ENCODE data around the gene IL20RB.
"Not testable (repeated sequence)": the region's sequence is repeated elsewhere in the genome, so short reads cannot be mapped to it uniquely, and the experiment has no call there.

The IL20RB gene

DNA sequence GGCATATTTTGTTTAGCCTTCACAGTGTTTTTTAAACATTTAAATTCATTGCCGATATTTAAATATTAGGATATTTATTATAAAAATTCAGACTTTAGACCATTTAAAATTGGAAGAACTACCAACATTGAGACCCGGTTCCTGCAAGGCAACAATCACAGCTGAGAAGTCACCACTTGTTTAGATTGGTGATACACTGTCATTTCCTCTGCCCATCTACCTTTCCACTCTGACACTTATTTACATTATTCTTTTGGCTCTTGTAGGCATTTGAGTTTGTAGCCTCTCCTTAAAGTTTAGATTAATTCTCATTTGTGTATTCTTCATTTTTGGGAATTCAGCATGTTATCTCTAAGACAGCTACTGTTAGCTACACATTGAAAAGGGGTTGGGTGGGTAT, 10.3 kb upstream of the IL20RB start:
- no peak for DNase-seq

DNA sequence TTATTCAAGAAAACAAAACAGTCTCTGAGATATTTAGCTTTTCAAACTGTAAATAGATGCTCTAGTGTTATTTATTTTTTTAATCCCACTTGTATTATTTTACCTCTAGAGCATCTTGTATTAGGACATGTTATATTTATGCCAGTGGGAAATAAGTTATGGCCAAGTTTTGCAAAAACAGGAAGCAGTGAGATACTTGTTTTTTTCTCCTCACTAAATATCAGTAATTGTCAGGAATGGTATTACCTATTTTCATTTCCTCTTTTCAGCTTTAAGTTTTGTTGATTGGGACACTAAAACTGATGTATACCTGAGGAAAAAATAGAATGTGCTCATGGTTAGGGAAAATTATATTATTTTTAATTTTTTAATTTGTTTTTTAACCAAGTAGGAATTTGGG, 8.6 kb upstream of the IL20RB start:
- no peak for DNase-seq

DNA sequence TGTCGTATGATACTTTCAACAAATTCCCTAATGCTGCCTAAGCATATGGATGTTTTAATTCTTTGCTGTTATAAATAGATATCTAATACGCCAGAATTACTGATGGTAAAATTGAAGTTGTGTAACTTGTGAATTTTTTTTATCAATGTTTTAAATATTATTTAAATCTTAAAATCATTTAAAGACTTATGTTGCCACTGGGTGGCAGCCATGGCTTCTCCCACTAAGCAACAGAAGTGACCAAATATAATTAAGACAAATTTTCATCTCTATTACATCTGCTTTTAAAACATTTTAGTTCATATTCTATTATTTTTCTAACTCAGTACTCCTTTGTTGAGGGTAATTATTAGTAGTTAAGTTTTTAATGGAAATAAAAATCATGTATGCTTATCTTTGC, 8.1 kb upstream of the IL20RB start:
- no peak for DNase-seq

DNA sequence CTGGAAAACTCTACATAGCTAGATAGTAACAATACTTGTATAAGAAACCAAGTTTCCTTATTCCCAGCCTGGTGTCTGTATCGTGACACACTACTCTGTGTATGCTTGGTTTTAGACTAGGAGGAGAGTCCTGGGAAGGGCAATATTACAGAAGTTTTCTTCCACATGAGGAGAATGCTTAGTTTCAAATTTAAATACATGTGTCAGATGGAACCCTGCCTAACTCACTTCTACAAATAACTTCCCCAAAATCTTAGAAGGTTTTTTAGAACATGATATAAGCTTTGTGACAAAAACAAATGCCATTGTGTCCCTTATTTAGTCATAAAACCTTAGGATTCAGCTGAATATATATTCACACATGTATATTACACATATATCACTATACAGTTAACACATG, 7.2 kb upstream of the IL20RB start:
- no peak for DNase-seq

DNA sequence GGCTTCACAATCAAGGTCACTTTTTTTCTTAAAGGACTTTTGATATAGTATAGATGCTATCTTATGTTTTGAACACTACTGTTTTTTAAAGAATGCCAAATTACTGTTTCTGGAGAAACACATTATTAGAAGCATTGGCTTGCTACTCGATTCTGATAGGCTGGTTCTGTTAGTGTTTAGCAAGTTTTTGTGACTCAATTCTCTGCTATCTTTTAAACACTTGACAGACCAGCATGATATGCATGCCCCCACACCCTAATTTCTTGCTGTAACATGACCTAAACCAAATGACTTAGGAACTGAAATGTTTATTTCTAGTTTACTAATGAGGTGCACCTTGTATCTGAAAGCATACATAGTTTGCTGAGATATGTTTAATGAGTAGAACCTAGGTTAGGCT, 5.5 kb upstream of the IL20RB start:
- no peak for DNase-seq

DNA sequence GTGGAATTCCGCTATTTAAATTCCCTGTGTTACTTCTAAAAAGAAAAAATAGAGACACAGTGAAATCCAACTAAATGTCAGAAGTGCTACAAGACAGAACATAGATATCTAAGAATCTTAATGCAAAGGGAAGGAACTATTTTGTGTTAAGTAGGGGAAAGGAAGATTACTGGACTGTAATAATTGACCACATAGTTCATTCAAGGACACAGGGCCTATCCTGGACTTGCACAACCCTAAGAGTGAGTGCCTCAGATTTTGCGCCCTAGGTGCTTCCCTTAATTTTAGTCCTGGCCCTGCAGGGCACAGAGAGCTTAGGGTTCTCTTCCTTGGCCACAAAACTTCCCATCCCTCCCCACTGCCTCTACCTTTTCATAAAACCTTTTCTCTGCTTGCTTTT, 3.5 kb upstream of the IL20RB start:
- no peak for DNase-seq

DNA sequence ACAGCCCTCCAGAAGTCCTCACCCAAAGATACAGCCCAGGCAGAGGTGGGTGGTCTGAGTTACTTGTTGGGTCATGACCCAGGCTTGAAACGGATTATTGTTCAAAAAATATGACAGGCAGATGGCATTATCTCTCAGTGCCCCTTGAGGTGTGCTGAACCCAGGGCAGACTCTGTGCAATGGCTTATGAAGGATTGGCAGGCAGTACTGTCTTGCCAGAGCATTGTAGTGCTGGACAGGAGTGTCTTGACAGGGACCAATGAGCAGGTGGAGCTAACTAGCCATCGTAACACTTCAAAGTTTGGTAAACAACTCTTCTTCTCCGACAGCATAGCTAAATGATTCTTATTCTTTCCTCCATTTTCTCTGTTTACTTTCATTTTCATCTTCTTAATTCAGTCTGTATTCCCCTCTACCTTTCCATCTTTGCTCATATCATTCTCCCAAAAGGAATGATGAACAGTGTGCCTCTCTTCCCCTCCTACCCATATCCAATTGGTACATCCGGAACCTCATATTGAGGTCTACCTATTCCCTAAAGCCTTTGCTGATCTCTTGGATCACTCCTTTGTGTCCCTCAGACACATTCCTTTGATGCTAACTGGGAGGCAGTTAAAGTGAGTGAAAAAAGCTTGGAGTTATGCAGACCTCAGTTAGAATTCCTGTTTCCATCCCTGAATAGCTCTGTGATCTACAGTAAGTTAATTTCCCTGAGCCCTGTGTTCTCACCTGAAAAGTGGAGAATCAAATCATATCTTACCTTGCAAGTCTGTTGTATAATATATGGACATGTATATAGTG, 2.6 kb upstream of the IL20RB start:
- no peak for DNase-seq

DNA sequence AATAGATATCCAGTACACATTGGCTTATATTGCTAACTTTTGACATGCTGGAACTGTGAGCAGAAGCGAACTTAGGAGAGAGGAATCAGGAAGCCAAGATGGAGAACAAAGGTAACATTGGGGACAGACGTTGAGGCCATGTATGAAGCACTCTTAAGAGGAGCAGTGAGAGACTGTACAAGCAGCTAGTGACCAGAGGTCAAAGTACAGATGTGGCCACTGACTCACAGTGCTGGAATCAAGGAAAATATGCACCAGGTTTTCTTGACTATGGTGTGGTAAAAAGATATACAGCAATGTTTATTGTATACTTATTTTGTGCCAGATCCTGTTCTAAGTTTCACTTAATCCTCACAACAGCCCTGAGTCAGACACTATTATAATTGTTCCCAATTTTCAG, 2.0 kb upstream of the IL20RB start:
- no peak for DNase-seq

DNA sequence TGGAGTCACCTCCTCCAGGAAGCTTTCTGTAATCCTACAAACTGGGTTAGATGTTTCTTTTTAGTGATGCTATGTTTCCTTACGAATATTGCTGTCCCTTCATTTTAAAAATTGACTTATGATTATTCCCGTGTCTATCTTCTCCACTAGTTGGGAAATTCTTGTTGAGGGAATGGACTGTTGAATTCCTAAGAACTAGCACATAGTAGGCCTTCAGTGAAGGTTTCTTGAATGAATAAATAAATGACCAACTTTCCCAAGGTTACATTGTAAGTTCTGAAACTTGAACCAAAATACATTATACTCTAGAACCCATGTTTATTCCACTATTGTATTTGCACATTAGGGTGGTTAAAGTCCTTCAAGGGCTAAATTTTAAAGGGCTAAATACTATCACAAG, 812 bp upstream of the IL20RB start:
- no peak for DNase-seq

DNA sequence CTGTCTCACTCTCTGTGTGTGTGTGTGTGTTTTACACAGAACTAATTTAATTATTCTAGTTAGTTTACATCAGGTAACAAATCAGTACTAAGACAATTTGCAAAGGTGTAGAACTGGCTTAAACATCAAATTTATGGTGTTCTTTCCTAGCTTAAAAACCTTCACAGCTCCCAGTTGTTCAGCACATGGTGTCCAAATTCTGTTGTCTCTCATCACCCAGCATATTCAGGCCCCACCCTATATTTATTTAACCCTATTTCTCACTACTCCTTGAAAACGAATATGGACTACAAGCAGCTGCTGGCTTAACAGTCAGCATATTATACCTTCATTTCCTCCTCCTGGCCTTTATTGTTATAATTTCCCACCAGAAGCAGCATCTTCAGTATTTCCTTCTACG, 1.2 kb downstream of the IL20RB start:
- no peak for DNase-seq

DNA sequence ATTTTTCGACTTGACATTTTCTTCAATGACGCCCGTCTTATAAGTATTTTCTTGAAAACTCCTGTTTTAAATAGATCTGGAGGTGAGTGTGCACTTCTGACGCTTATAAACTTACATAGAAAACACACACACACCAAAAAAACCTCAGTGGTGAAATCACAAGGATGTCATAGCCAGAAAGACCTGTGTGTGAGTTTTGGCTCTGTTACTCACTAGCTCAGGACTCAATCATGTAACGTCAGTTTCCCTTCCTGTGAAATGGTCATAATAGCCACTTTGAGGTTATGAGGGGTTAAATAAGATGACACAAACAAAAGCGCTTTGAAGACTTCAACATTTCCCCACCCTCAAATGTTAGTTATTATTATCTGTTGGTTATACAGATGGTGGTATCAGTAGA, 1.8 kb downstream of the IL20RB start:
- no peak for DNase-seq

DNA sequence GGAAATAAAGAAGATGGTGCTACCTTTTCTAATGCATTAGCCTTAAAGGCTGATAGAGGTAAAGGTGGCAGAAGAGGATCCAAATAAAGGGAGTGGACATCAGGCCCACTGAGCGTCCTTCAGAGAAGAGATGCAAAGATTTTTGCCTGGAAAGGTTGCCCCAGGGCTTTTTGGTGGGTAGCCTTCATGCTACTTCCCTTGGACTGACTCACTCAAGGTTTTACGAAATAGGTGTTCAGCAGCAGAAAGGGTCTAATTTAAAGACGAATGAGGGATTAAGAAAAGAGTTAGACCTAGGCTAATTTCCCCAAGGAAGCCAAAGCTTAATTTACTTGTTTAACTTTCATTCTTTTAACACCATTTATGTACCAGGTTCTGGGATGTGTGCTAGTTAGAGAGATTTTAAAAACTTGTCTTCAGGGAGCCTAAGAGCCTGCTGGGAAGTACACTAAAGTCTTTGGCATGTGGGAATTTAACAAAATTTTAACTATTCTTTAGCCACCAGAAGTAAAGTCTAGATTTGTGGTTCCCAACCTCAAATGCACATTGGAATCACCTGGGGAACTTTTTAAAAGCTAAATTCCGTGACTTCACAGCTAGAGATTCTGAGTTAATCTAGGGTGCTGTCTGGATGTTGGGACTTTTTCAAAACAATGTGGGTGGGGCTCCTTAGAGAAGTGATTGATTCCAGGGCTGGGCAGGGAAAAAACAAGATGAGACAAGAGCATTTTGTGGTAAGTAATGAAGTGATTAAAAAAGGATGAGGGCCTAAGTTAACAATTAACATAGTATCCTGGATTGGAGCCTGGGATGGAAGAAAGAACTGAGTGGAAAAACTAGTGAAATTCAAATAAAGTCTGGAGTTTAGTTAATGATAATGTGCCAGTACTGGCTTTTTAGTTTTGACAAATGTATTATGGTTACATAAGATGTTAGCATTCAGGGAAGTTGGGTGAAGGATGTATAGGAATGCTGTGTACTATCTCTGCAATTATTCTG, 3.4 kb downstream of the IL20RB start:
- DNase-seq: no peak

DNA sequence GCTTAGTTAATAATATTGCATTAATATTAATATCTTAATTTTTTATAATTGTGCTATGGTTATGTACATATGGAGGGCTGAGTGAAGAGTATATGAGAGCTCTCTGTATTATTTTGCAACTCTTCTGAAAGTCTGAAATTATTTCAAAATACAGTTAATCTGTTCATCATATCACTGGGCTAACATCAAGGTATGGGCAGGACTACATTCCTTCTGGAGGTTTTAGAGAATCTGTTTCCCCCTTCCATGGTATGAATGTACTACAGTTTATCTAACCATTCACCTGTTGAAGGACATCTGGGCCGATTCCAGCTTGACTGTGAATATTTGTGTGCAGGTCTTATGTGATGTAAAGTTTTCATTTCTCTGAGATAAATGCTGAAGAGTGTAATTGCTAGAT, 5.1 kb downstream of the IL20RB start:
- no peak for DNase-seq

DNA sequence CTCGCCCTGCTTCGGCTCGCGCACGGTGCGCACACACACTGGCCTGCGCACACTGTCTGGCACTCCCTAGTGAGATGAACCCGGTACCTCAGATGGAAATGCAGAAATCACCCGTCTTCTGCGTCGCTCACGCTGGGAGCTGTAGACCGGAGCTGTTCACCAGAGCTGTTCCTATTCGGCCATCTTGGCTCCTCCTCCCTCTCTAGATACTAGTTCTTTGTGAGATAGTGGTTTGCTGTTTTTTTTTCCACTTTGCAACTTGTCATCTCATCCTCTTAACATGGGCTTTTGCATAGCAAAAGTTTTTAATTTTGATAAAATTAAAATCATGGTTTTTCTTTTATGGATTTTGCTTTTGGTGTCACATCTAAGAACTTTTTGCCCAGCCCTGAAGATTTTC, 11.8 kb downstream of the IL20RB start:
- DNase-seq: not testable (repeated sequence)

DNA sequence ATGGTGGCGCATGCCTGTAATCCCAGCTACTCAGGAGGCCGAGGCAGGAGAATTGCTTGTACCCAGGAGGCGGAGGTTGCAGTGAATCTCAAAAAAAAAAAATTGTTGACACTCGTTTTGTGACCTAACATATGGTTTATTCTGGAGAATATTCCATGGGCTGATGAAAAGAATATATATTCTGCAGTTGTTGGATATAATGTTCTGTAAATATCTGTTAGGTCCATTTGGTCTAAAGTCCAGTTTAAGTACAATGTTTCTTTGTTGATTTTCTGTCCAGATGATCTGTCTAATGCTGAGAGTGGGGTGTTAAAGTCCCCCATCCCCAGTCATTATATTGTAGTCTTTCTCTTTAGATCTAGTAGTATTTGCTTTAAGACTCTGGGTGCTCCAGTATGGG, 15.6 kb downstream of the IL20RB start:
- DNase-seq: no peak

DNA sequence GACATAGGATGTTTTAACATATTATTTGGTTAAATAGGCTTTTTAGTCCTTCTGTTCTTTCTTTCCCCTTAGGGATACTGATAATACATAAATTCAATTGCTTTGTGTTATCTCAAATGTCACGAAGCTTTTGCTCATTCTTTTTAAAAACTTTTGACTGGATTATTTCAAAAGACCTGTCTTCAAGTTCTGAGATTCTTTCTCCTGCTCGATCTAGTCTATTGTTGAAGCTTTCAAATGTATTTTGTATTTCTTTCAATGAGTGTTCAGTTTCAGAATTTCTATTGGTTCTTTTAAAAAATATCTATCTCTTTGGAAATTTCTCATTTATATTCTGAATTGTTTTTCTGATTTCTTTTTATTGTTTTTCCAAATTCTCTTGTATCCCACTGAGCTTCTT, 16.9 kb downstream of the IL20RB start:
- no peak for DNase-seq

DNA sequence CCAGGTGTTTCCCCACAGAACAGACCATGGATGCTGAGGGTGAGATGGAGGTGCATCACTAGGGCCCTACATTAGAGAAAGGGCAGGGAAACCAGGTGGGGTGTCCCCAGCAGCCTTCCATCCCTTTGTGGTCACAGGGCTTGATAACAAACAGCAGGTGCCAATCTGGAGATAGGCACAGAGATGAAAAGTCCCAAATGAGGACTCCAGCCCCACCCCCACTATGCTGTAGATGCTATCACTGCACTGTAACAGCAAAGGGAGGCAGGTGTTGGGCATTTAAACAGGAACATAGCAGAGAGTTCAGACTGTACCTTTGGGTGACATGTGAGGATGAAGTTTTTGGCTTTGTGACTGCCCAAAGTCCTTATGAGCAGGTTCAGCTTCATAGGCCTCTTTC, 21.4 kb downstream of the IL20RB start:
- no peak for DNase-seq

DNA sequence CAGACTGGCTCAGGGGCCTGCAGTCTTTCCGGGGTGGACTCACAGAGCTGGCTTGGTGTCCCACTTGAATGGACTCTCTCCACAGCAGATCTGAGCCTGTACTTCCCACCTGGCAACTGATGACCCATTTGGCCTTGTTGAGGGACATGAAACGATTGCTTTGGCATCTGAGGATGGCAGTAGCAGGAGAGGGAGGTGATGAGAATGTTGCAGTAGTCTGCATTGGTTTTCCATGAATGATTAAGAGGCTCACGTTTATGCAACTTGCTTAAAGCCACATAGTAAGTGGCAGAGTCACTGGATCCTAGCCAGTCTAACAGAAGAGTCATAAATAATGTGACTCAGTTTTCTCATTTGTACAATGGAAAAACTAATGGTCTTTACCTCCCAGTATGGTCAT, 21.9 kb downstream of the IL20RB start:
- DNase-seq: no peak

DNA sequence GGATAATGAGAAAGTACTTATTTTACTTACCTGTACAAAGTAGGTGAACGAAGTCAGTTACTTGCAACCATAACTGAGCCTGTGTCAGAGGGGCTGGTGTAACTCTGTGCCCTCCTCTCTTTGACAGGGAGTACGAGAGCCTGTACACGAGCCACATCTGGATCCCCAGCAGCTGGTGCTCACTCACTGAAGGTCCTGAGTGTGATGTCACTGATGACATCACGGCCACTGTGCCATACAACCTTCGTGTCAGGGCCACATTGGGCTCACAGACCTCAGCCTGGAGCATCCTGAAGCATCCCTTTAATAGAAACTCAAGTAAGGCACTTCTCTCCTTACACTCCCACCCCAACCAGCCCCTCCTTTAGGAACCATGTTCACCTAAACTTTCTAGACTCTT, 24.2 kb downstream of the IL20RB start:
- no peak for DNase-seq

DNA sequence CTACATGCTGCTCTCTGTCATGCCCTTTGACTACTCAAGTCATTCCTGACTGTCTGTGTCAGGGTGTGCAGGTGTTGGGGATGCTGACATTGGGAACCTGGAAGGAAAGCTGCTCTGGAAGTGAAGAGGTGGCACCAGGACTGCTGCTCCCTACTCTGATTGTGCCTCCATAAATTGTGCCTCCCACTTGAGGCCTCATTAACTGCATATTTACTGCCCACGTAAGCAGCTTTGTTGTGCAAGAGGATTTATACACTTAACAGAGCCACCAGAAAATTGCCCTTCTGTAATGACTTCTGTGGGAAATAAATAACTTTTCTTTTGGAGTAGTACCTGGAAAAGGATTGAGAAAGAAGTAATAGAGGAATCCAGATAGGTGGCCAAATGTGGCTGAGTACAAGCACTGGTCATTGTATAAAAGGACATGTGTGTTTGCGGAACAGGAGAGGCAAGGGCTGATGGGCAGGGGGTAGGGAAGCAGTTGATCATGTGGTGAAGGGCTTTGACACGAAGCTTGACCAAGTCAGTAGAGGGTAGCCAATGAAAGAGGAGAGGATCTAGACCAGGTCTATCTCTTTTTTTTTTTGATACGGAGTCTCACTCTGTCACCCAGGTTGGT, 24.8 kb downstream of the IL20RB start:
- no peak for DNase-seq

DNA sequence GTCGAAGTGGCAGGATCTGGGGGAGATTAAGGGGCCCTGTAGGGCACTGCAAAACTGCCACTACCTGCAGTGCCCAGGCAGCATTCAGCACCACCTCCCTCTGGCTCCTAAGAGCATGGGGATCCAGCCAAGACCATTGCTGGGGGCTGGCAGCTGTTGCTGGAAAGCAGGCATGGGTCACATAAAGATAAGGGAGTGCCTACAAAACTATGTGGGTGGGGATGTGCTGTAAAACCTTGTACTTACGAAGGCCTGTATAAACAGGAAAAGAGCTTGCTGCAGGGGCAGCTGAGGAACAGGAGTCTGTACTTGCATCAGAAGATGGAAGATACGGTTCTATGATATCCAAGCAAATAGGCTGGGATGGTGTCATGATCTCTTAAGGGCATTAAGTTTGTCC, 27.1 kb downstream of the IL20RB start:
- DNase-seq: no peak

DNA sequence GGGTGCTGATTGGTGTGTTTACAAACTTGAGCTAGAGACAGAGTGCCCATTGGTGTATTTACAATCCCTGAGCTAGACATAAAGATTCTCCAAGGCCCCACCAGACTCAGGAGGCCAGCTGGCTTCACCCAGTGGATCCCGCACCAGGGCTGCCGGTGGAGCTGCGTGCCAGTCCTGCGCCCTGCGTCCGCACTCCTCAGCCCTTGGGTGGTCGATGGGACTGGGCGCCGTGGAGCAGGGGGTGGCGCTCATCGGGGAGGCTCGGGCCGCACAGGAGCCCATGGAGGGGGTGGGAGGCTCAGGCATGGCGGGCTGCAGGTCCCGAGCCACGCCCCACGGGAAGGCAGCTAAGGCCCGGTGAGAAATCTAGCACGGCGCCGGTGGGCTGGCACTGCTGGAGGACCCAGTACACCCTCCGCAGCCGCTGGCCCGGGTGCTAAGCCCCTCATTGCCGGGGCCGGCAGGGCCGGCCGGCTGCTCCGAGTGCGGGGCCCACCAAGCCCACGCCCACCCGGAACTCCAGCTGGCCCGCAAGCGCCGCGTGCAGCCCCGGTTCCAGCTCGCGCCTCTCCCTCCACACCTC, 29.7 kb downstream of the IL20RB start:
- not testable (repeated sequence) for DNase-seq

DNA sequence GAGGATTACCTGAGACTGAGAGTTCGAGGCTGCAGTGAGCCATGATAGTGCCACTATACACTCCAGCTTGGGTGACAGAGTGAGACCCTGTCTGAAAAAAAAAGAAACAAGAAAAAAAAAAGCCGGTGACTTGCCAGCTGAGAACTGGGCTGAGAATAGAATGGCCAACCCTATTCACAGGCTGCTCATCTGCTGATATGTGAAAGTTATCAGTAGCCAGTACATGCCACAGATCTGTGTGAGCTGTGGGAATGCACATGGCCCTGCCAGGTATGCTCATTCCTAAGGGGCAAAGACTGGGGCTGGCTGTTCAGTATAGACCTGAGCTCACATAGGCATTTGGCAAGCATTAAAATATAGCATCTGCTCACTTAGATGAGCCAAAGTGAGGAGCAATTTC, 30.9 kb downstream of the IL20RB start:
- no peak for DNase-seq
